Measurements from ENCODE around the gene NLRP7.
A peak's percentile ranks its signal among the peaks of the same experiment; 100 is the strongest.
"Not testable (repeated sequence)": the region's sequence is repeated elsewhere in the genome, so short reads cannot be mapped to it uniquely, and the experiment has no call there.

Gene NLRP7

GRCh38 chr19:54947381-54947780 is at the start of gene NLRP7:
Gene NLRP7 (minus strand): TSS chr19:54947530.
- no peak for DNase-seq

GRCh38 chr19:54995561-54995960 is 48.2 kb upstream of the NLRP7 start:
- no peak for DNase-seq

DNA sequence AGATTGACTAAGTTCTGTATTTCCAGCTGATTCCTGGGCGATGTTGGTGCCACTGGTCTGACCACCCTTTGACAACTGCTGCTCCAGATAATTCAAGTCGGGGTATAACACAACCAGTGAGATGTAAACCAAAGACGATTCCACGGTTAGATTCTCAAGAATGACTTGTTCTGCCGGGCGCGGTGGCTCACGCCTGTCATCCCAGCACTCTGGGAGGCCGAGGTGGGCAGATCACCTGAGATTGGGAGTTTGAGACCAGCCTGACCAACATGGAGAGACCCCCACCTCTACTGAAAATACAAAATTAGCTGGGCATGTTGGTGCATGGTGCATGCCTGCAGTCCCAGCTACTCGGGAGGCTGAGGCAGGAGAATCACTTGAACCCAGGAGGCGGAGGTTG is 42.2 kb upstream of the NLRP7 start:
- DNase-seq: not testable (repeated sequence)

GRCh38 chr19:54982562-54982961 is 35.2 kb upstream of the NLRP7 start:
- not testable (repeated sequence) for DNase-seq

DNA sequence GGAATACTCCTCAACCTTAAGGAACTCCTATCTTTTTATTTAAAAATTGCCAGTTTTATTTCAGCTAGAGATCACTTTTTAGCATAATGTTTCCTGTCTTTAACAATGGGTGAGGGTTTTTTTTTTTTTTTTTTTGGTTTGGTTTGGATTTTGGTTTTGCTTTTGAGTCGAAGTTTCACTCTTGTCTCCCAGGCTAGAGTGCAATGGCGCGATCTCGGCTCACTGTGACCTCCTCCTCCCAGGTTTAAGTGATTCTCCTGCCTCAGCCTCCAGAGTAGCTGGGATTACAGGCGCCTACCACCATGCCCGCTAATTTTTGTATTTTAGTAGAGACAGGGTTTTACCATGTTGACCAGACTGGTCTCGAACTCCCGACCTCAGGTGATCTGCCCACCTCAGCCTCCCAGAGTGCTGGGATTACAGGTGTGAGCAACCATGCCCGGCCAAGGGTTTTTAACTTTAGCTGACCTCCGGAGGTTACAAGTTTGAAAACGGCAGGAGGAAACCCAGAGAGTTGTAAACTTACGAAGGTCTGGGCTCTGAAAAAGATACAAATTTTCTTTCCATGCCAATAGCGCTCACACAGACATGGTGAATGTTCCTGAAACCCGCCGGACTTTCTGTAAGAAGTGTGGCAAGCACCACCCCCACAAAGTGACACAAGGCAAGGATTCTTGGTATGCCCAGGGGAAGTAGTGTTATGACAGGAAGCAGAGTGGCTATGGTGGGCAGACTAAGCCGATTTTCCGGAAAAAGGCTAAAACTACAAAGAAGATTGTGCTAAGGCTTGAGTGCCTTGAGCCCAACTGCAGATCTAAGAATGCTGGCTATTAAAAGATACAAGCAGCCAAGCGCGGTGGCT is 26.1 kb upstream of the NLRP7 start:
- DNase-seq: not testable (repeated sequence)

- DNase-seq: not testable (repeated sequence)
These were observed 24.1 kb upstream of the NLRP7 start for GRCh38 chr19:54971446-54971845.

GRCh38 chr19:54969647-54970046 is 22.3 kb upstream of the NLRP7 start:
- no peak for DNase-seq

- DNase-seq: no peak
These were observed 20.3 kb upstream of the NLRP7 start for GRCh38 chr19:54967611-54968010.

GRCh38 chr19:54965055-54965454 is 17.7 kb upstream of the NLRP7 start:
- DNase-seq: not testable (repeated sequence)

DNA sequence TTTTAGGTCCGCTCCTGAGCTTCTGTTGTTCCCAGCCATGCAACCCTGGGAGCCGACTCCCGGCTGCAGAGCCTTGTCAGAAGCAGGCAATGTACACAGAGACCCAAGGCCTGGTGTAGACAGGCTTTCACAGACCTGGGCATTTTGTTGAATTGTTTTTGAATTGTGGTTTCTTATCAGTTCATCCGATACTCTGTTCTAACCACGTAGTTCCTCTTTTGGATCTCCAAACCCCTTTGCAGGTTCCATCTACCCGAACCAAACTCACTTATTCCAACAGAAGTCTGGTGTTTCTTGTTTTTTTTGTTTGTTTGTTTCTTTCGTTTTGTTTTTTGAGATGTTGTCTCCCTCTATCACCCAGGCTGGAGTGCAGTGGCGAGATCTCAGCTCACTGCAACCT is 12.5 kb upstream of the NLRP7 start:
- DNase-seq: no peak

- DNase-seq: no peak
These were observed 8.0 kb upstream of the NLRP7 start for GRCh38 chr19:54955376-54955775.

- DNase-seq: not testable (repeated sequence)
These were observed 6.0 kb upstream of the NLRP7 start for GRCh38 chr19:54953345-54953713.

DNA sequence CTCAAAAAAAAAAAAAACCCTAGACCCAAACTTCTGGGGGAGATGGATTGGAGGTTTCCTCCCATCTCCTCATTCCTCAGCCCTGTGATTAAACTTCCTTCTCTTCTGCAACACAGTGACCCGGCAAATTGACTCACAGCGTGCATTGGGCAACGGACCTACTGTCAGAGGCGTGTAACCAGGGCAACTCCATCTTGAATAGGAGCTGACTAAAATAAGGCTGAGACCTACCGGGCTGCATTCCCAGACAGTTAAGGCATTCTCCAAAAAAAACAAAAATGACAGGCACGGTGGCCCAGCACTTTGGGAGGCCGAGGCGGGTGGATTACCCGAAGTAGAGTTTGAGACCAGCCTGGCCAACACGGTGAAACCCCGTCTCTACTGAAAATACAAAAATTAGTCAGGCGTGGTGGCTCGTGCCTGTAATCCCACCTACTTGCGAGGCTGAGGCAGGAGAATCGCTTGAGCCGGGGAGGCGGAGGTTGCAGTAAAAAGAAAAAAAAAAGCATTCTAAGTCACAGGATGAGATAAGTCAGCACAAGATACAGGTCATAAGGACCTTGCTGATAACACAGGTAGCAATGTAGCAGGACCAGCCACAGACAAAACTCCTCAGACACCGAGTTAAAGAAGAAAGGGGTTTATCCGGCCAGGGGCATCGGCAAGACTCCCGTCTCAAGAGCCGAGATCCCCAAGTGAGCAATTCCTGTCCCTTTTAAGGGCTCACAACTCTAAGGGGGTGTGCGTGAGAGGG is 5.4 kb upstream of the NLRP7 start:
- no peak for DNase-seq

DNA sequence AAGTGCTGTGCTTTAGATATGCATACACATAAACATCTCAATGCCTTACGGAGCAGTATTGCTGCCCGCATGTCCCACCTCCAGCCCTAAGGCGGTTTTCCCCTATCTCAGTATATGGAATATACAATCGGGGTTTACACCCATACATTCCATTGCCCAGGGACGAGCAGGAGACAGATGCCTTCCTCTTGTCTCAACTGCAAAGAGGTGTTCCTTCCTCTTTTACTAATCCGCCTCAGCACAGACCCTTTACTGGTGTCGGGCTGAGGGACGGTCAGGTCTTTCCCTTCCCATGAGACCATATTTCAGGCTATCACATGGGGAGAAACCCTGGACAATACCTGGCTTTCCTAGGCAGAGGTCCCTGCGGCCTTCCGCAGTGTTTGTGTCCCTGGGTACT is 3.2 kb upstream of the NLRP7 start:
- not testable (repeated sequence) for DNase-seq

DNA sequence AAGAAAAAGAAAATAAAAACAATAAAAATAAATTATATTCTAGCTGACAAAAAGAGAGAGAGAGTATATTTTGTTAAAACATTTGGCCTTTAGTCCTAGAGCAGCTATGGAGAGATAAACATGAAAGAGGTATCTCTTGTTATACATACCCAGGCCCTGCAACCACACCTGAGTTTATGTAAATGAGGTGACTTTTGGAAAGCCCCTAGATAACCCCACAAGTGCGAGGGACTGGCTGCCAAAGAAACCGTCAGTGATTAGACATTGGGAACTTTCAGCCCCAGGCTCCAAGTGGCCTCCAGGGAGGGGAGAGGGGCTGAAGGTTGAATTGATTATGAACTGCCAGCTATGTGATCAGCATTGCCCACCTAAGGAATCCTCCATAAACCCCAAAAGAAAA is 2.1 kb upstream of the NLRP7 start:
- DNase-seq: no peak

- DNase-seq: not testable (repeated sequence)
These were observed 3.5 kb downstream of the NLRP7 start for GRCh38 chr19:54943772-54944361.

GRCh38 chr19:54939538-54939937 is 7.8 kb downstream of the NLRP7 start:
- not testable (repeated sequence) for DNase-seq

DNA sequence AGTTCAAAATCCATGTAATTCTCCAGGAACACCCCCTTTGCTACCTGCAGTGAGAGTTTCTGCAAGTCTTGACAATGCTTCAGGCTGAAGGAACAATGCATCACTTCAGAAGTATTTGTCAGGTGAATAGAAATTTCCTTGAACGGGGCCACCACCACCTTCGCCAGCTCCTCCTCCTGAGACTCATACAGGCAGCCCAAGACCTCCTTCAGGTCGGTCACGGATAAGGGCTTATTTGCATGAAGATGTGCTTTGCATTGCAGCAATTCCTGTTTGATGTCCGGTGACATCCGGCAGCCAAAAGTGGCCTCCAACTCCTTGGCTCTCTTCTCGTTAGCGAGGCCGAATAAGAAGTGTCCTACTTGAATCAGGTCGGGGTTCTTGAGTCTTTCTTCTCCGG is 8.4 kb downstream of the NLRP7 start:
- DNase-seq: no peak

DNA sequence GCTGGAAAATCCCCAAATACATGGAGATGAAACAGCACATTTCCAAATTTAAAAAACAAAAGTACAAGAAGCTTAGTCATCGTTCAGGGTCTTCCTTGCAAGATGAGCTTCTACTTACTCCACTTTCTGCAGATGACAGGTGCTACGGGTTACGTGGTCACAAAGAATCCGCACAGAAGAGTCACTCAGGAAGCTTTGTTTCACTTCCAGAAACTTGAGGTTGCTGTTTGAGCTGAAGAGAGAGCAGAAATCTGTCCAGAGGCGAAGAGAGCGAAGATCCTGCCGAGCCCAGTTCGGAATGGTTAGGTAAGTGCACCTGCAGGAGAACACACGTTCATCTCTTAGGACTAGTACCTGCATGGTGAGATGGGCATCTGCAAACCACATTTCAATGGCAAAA is 9.4 kb downstream of the NLRP7 start:
- DNase-seq: no peak

DNA sequence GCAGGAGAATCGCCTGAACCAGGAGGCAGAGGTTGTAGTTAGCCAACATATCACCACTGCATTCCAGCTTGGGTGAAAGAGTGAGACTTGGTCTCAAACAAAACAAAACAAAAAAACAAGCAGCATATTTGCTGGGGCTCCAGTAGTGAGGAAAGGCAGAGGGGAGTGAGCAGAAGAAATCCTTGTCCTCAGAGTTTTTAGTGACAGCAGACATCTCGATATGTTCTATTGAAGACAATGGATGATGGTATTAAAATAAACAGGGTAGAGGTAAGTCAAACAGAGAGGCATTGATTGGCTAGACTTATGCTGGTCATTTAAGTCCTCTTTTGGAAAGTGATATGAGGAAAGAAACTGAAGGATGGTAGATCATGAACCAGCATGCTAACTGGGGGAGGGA is 19.0 kb downstream of the NLRP7 start:
- no peak for DNase-seq

DNA sequence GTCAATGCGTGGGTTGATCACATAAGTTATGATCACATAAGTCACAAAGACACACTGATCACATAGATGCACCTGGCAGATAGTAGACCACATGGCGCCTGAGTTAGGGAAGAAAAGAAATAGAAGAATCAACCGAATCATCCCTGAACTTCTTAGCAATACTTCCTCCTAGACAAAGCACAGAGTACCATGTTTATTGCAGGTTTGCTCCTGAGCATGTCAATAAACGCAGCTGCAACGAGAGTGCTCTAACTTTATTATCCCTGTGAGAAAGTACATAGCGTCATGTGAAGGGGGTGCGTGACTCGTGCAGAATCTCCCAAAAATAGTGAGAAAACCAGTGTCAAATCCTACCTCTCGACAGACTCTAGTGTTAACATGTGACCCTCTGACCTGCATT is 24.1 kb downstream of the NLRP7 start:
- no peak for DNase-seq

DNA sequence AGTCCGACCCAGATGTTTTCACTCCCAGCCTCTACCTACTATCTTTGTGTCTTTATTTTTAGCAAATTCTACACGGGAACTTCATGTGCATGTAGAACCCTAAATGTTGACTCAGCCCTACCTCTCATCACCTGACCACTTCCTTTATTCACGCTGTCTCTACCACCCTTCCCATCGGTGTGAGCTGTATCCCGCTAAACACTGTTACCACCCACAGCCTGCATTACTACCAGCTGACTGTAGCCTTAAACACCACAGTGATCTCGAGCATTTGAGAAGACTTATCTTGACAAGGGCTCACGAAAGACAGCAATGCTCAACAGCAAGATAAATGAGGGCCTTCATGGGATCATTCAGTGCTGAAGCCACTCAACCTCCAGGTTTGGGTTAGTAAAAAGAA is 26.2 kb downstream of the NLRP7 start:
- peak; percentile 27 for DNase-seq

DNA sequence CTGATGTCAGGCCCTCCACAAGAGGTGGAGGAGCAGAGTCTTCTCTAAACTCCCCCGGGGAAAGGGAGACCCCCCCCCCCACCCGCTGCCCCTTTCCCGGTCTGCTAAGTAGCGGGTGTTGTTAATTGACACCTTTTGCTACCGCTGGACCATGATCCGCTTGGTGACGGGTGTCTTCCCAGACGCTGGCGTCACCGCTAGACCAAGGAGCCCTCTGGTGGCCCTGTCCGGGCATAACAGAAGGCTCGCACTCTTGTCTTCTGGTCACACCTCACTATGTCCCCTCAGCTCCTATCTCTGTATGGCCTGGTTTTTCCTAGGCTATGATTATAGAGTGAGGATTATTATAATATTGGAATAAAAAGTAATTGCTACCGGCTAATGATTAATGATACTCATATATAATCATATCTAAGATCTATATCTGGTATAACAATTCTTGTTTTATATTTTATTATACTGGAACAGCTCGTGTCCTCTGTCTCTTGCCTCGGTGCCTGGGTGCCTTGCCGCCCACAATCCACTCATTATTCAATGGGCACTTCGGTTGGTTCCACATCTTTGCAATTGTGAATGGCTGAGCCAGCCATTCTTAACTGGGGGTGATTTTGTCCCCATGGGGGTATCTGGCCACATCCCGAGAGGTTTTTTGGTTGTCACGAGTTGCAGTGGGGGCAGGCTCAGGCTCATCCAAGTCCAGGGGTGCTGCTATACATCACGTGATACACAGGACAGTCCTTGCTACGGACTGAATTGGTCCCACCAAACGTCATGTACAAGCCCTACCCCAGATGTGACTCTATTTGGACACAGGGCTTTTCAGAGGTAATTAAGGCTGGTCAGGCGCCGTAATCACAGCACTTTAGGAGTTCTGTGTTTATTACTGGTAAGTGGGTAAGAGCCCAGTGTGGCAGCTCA is 27.4 kb downstream of the NLRP7 start:
- not testable (repeated sequence) for DNase-seq

Measured in NK-92 treated with Interleukin-12 subunit alpha and Interleukin-12 subunit beta, amount 100 ng/mL, for 24 hours (cell line).